ENCODE results near the gene MYH3.
A peak's percentile ranks its signal among the peaks of the same experiment; 100 is the strongest.

MYH3 gene

DNA sequence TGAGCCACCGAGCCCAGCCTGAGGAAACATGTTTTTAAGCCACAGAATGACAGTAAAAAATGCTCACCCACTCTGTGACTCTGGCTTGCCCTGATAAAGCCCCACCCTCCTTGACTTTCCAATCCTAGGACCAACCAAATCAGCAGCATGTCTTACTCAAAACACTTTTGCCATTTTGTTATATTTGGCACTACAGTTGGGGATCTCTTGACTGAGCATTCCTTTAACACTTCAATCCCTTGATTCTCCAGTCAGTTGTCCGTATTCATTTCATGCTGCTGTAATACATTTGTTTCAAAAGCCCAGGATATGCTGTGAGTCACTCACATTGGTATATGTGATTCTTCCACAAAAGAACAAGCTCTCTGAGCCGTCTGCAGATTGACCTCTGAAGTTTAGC is 8.2 kb downstream of the MYH3 start:
- no peak for DNase-seq (ENCODE audit: low read depth)

- DNase-seq (ENCODE audit: low read depth) = no peak
These were observed 8.7 kb downstream of the MYH3 start for GRCh38 chr17:10648381-10648780.

GRCh38 chr17:10646392-10646990 is 10.6 kb downstream of the MYH3 start:
- peak; percentile 63 for DNase-seq (ENCODE audit: low read depth)

- no peak for DNase-seq (ENCODE audit: low read depth)
These were observed 16.6 kb downstream of the MYH3 start for GRCh38 chr17:10640475-10640874.

DNA sequence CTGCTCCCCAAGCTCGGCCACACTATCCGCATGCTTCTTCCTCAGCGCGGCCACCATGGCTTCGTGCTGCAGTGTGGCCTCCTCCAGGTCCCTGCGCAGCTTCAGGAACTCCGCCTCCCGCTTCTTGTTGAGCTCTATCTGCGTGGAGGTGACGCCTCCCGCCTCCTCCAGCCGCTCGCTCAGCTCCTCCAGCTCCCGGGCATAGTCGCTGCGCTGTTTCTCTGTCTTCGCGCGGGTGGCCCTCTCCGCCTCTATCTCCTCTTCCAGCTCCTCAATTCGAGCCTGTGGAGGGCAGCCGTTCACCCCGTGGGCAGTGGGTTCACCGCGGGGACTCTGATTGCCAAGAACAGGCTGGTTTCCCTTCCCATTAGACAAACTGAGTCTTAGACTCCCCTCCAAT is 19.0 kb downstream of the MYH3 start:
- DNase-seq (ENCODE audit: low read depth) = no peak

DNA sequence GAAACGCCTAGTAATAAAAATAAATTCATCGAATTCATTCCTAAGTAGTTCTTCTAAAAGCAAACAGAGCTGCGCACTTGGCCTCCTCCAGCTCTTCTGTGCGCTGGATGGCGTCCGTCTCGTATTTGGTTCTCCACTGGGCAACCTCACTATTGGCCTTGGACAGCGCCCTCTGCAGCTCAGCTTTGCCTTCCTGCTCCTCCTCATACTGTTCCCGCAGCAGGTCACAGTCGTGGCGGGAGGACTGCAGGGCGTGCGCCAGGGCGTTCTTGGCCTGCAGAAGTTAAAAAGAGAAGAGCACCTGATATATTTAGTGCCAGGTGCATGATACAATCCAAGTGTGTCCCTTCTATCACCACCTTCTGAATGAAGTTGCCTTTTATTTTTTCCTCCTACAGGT is 21.8 kb downstream of the MYH3 start:
- DNase-seq (ENCODE audit: low read depth) = no peak

DNA sequence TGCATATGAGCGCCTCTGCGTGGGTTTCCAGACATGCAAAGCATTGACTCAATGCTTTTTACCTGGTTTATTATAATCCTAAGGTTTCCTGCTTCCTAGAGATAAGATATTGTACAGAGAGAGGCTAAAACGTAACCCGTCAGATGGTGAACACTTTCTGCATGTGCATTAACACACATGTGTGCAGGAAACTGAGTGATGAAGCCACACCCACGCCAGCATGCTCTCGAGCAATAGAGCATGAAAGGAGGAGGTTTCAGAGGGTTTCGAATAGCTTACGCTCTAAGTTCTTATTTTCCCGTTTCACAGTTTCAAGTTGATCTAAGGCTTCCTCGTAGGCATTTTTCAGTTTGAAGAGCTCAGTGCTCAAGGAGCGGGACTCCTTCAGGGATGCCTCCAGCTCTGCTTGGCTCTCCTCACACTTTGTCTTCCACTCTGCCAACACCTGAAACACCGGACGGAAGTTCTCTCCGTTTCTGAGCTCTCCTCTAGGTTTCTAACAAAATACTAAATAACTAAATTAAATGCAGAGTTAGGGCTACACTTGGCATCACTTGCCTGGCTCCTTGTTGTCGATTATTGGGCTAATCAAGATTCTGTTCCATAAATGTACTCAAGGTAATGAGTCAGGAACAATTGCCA is 23.2 kb downstream of the MYH3 start:
- DNase-seq (ENCODE audit: low read depth) = no peak

DNA sequence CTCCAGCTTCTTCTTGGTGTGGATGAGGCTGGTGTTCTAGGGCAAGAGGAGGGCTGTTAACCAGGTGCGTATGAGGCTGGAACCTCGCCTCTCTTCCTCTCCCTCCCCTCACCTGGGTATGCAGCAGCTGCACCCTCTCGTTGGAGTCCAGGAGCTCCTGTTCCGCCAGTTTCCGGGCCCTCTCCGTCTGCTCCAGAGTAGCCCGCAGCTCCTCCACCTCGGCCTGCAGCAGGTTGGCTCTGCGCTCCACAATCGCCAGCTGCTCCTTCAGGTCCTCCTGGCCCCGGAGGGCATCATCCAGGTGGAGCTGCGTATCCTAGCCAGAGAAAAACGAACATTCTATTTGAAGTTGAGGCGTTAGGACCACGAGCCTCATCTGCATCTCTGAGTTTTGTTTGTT is 25.4 kb downstream of the MYH3 start:
- DNase-seq (ENCODE audit: low read depth) = no peak

GRCh38 chr17:10631048-10631700 is 25.9 kb downstream of the MYH3 start:
- no peak for DNase-seq (ENCODE audit: low read depth)

GRCh38 chr17:10629706-10630105 is 27.4 kb downstream of the MYH3 start:
- DNase-seq (ENCODE audit: low read depth) = no peak

DNA sequence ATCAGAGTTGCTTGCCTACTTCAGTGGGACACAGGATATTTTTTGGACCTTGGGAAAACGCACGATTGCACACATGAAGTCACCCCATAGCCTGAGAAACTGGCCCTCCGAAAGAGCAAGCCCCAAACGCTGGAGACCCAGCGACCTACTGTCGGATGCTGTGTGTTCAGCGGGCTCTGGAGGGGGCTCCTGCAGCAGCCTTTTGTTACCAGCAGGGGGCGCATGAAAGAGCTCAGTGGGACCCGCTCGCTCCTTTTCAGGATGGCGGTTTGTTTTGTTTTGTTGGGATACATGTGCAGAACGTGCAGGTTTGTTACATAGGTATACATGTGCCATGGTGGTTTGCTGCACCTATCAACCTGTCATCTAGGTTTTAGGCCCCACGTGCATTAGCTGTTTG is 28.4 kb downstream of the MYH3 start:
- no peak for DNase-seq (ENCODE audit: low read depth)

- DNase-seq (ENCODE audit: low read depth) = no peak
These were observed 30.7 kb downstream of the MYH3 start for GRCh38 chr17:10626390-10626789.

DNA sequence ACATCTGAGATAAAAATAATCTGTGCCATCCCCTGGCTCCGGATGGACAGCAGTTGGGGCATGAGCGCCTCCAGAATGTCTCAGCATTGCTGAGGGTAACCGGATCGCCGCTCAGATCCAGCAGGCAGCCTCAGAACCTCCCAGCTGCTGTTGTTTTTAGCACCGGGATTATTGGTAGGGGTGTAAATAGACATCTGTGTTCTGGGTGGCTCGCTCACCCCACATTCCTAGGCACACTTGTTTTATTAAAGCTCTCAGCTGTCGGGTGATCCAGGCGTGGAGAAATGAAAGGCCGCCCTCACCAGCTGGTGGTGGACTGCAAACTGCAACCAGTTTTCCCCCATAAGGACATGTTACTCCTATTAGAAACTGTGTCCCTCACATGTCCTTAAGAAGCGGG is 32.1 kb downstream of the MYH3 start:
- no peak for DNase-seq (ENCODE audit: low read depth)

GRCh38 chr17:10623737-10624338 is 33.3 kb downstream of the MYH3 start:
- DNase-seq (ENCODE audit: low read depth) = no peak

DNA sequence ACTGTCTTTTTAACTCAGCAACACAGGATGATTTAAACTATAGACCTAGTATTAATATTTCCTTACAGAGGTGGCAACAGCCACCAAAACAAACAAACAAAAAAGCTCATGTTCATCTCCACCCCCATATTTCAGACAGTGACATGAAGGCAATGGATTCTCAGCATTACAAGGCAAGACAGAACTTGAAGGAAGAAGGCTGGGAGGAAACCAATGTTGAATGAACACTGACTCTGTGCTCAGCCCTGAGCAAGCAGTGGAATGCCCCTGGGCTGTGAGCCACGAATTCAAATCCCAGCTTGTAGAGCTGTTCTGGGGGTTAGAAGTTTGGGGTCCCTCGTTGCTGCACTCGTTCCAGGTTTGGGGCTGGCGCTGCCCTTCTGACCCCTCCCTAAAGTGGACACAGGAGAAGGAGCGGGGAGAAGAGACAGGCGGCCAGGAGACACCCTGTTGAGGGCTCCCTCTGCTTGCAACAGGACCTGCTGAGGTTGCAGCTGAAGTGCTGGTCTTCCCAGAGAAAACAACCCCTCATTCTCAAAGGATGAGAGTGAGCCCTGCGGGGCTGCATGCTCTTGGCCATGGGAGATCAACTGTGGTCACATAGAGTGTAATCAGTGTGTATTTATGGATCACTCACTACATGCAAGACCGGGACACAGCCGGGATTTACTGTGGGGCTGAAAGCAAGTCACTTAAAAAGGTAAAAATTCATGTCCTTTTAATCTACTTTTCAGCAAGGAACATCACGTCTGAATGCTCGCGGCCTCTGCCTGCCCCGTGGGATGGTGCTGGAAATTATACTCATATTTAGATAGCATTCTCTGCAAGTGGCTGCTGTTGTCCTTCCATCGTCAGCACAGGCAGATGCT is 34.3 kb downstream of the MYH3 start:
- no peak for DNase-seq (ENCODE audit: low read depth)

DNA sequence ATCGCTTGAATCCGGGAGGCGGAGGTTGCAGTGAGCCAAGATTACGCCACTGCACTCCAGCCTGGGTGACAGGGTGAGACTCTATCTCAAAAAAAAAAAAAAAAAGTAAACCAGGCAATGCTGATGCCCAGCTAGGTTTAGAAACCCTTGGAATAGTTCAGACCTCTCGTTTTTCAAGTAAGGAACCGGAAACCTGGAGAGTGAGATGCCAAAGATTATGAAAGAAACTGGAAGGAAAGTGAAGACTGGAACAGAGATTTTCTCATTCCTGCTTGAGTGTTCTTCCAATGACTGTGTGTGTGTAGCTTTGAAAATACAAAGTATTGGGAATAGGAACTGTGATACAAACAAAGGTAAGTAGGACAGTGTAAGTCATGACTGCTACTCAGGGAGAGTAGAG is 35.7 kb downstream of the MYH3 start:
- DNase-seq (ENCODE audit: low read depth) = no peak

DNA sequence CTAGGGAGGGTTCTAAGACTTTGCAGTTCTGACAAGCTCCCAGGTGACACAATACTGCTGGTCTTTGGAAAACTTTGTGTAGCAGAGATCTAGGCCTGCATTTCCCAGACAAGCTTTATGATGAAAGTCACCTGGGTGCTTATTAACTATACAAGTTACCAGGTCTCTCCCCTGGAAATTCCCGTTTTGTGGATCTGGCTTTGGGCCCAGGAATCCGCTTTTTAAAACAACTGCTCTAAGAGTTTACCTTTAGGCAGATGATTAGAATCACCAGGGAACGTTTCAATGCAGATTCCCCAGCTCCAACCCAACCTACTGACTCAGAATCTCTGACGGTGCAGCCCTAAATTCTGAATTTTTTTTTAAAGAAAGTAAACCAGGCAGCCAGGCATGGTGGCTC is 36.3 kb downstream of the MYH3 start:
- DNase-seq (ENCODE audit: low read depth) = no peak

GRCh38 chr17:10618202-10618635 is 38.9 kb downstream of the MYH3 start:
- DNase-seq (ENCODE audit: low read depth) = peak; percentile 27

- no peak for DNase-seq (ENCODE audit: low read depth)
These were observed 40.0 kb downstream of the MYH3 start for GRCh38 chr17:10617120-10617505.

DNA sequence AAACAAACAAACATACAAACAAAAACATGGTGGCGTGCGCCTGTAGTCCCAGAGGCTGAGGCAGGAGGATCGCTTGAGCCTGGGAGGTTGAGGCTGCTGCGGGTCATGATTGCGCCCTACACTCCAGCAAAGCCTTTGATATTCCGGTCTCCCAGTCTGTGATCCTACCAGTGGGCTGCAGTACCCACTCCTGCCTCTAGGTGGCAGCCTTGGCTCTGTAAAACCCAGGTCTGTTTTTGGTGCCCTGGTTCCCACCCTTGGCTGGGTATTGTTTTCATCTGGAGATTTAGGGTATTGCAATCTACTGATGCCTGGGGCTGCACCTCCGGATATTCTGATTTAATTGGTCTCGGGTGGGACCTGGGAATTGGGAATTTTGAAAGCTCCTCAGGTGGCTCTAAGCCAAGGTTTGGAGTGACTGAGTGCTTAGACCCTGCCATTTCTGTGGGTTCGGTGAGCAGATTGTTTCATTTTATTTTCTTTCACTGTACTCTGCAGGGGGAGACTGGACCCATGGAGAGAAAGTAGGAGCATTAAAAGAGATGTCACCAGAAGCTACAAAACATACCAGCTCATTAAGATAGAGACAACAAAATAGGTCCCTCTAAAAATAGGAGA is 40.5 kb downstream of the MYH3 start:
- DNase-seq (ENCODE audit: low read depth) = peak; percentile 28

DNA sequence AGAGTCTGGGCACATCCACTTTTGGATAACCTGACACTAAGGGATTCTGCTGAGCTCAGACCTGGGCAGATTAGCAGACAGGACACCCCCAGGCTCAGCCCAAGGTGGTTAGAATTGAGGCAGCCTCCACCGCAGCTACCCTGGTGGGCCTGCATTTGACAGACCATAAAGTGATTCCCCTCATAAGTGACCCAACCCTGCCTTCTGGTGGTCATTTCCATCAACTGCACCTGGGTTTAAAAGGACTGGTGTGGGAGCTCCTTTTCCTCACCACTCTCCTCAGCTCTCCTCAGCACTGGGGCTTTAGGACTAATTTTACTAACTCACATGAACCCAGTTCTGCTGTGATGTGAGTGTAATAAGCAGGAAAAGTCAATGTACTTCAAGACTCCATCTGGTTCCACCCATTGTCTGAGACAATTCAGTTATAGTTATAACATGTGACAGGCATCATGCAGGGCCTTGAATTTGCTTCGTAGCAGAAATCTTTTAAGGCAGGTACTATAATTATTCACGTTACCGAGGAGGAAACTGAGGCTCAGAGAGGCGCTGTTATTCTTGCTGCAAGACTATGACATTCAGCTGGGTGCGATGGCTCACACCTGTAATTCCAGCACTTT is 42.5 kb downstream of the MYH3 start:
- no peak for DNase-seq (ENCODE audit: low read depth)

Data from stimulated activated CD4-positive, alpha-beta T cell treated with anti-CD3 and anti-CD28 coated beads, Interleukin-2, amount 100 ng/mL, for 4 hours (primary cell).